ENCODE data around the gene NPHP4. TPM values are rescaled to one million over a fixed set of nuclear protein-coding genes. Genes with fewer than 3 reads are reported as not detected.

Gene NPHP4
- polyA plus RNA-seq, 1 donor (not counting 4 experiments of a cell fraction or from before 2014, with no cell fraction given) = 3.7 TPM

DNA sequence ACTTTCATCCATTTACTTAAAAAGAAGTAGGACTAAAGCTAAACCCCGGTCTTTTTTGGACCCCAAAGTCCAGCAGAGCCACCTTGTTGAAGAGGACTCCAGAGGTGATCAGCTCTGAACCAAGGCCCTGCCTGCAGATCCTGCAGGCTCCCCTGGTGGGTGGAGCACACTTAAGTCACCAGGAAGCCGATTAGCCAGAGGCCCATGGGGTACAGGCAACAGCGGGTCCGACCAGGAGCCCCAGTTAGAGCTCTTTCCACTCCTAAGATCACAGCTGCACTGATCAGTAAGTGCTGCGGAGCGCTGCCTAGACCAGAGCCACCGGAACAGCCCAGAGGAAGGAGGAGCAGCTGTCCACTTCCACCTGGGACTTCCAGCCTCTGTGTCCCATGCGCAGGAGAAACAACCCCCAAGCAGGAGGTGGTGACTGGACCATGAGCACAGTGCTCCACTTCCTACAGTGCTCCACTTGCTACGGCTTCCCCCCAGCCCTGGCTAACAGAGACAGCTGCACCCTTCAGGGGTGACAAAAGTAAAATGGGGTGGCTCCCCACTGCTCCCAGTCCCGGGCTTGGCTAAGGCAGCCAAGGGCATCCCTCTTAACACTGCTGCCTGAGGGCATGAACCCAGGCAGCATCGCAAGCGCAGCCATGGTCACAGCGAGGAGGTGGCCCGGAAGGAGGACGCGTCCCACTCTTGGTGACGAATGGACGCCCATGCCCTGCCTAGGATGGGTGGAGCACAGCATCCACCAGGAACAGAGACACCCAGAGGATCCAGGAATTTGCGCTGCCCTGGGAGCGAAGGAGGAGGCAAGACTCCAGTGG lies 58.0 kb downstream of the NPHP4 start:
- Histone ChIP-seq H4K20me1 (ENCODE audit: control insufficient read depth, extremely low read depth, insufficient read depth, low read length) (no peaks in the 10 kb centered on the region), H2AFZ (ENCODE audit: control insufficient read depth, low read length) (no peak overlapping the region), H3K9me3 (ENCODE audit: control insufficient read depth, low read depth, low read length) (no peaks in the 10 kb centered on the region), H3K27ac (ENCODE audit: control insufficient read depth, insufficient read depth, low read length) (no peak overlapping the region), H3K9me1 (ENCODE audit: control insufficient read depth, extremely low read depth, insufficient read depth, low read length) (no peaks in the 10 kb centered on the region), H3K9ac (ENCODE audit: control insufficient read depth, extremely low read depth, insufficient read depth, low read length) (no peak overlapping the region), H3K36me3 (ENCODE audit: control insufficient read depth in 2 of 2, extremely low read depth in 1 of 2, insufficient read depth in 2 of 2, low read length in 2 of 2) (peaks cover 0 to 4% of the 10 kb centered on the region in 2 experiments), H3K4me2 (ENCODE audit: control insufficient read depth, extremely low read depth, insufficient read depth, low read depth, low read length) (no peak overlapping the region), H3K79me2 (ENCODE audit: control insufficient read depth, insufficient read depth, low read length) (no peaks in the 10 kb centered on the region), H3K4me1 (ENCODE audit: control insufficient read depth, extremely low read depth, insufficient read depth, low read length) (peaks cover 5% of the 10 kb centered on the region), H3K4me3 (ENCODE audit: control insufficient read depth in 2 of 3, extremely low read depth in 1 of 3, insufficient read depth in 2 of 3, low read depth in 1 of 3, low read length in 3 of 3) (no peak overlapping the region), H3K27me3 (ENCODE audit: control insufficient read depth, extremely low read depth, insufficient read depth, low read length) (no peaks in the 10 kb centered on the region)
- TF ChIP-seq, protein P1, sequence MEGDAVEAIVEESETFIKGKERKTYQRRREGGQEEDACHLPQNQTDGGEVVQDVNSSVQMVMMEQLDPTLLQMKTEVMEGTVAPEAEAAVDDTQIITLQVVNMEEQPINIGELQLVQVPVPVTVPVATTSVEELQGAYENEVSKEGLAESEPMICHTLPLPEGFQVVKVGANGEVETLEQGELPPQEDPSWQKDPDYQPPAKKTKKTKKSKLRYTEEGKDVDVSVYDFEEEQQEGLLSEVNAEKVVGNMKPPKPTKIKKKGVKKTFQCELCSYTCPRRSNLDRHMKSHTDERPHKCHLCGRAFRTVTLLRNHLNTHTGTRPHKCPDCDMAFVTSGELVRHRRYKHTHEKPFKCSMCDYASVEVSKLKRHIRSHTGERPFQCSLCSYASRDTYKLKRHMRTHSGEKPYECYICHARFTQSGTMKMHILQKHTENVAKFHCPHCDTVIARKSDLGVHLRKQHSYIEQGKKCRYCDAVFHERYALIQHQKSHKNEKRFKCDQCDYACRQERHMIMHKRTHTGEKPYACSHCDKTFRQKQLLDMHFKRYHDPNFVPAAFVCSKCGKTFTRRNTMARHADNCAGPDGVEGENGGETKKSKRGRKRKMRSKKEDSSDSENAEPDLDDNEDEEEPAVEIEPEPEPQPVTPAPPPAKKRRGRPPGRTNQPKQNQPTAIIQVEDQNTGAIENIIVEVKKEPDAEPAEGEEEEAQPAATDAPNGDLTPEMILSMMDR (optimal IDR thresholded peaks at IDR 0.05 in 1 of 3, IDR thresholded peaks at IDR 0.05 in 1 of 3, conservative IDR thresholded peaks at IDR 0.05 in 1 of 3; ENCODE audit: extremely low read depth in 1 of 3, insufficient read depth in 2 of 3, low read length in 3 of 3) = no peak
- TF ChIP-seq EZH2 (IDR thresholded peaks at IDR 0.05; ENCODE audit: low read length) = no peak
- DNase-seq (ENCODE audit: low read depth, low spot score) = no peak
- no peak for FAIRE-seq
- dilution Hi-C loops (cut with MboI; ENCODE audit: extremely low pct_ligation_motif_present, low sequenced_read_pairs) = no loop called here

DNA sequence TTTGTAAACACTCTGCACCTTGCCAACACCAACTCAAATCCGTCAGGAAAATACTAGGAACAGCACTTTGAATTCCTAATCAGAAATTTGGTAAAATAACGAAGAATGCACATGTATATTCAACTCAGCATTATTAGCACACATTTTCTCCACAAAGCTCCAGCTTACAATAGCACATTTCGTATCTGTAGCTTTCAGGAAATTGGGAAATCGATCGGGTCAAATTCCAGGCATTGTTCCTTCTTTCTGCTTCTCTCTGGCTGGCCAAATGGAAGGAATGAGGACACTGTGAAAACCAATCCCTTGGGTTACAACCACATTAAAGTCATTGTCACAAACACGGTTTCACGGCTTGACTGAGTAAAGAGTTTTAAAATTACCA lies 58.6 kb downstream of the NPHP4 start:
- no peaks in the 10 kb centered on the region for H4K20me1 ChIP-seq (ENCODE audit: control insufficient read depth, extremely low read depth, insufficient read depth, low read length)
- H3K4me2 ChIP-seq (ENCODE audit: control insufficient read depth, extremely low read depth, insufficient read depth, low read depth, low read length) = no peak overlapping the region
- peaks cover 0 to 4% of the 10 kb centered on the region in 2 experiments for H3K36me3 ChIP-seq (ENCODE audit: control insufficient read depth in 2 of 2, extremely low read depth in 1 of 2, insufficient read depth in 2 of 2, low read length in 2 of 2)
- no peaks in the 10 kb centered on the region for H3K27me3 ChIP-seq (ENCODE audit: control insufficient read depth, extremely low read depth, insufficient read depth, low read length)
- H3K9me1 ChIP-seq (ENCODE audit: control insufficient read depth, extremely low read depth, insufficient read depth, low read length) = no peaks in the 10 kb centered on the region
- H2AFZ ChIP-seq (ENCODE audit: control insufficient read depth, low read length) = no peak overlapping the region
- FAIRE-seq = no peak
- H3K9me3 ChIP-seq (ENCODE audit: control insufficient read depth, low read depth, low read length) = no peaks in the 10 kb centered on the region
- no peaks in the 10 kb centered on the region for H3K4me1 ChIP-seq (ENCODE audit: control insufficient read depth, extremely low read depth, insufficient read depth, low read length)
- no peak for TF ChIP-seq EZH2 (IDR thresholded peaks at IDR 0.05; ENCODE audit: low read length)
- TF ChIP-seq, protein P1 (optimal IDR thresholded peaks at IDR 0.05 in 1 of 3, IDR thresholded peaks at IDR 0.05 in 1 of 3, conservative IDR thresholded peaks at IDR 0.05 in 1 of 3; ENCODE audit: extremely low read depth in 1 of 3, insufficient read depth in 2 of 3, low read length in 3 of 3) = no peak
- DNase-seq (ENCODE audit: low read depth, low spot score) = no peak
- no peak overlapping the region for H3K4me3 ChIP-seq (ENCODE audit: control insufficient read depth in 2 of 3, extremely low read depth in 1 of 3, insufficient read depth in 2 of 3, low read depth in 1 of 3, low read length in 3 of 3)
- H3K27ac ChIP-seq (ENCODE audit: control insufficient read depth, insufficient read depth, low read length) = no peak overlapping the region
- no peak overlapping the region for H3K9ac ChIP-seq (ENCODE audit: control insufficient read depth, extremely low read depth, insufficient read depth, low read length)
- dilution Hi-C loops (cut with MboI; ENCODE audit: extremely low pct_ligation_motif_present, low sequenced_read_pairs) = no loop called here
- H3K79me2 ChIP-seq (ENCODE audit: control insufficient read depth, insufficient read depth, low read length) = no peaks in the 10 kb centered on the region
